IPS DF 19.7 (cell line): Measurements from ENCODE around the gene ARHGAP8.
"Not testable (repeated sequence)": the region's sequence is repeated elsewhere in the genome, so short reads cannot be mapped to it uniquely, and the experiment has no call there.

ENCODE experiments used
- DNase-seq: peaks from one replicate; pipeline ENCODE4 v3.0.0-alpha.2; 2013; ENCODE audit warnings: low read depth, low spot score

Gene ARHGAP8

DNA sequence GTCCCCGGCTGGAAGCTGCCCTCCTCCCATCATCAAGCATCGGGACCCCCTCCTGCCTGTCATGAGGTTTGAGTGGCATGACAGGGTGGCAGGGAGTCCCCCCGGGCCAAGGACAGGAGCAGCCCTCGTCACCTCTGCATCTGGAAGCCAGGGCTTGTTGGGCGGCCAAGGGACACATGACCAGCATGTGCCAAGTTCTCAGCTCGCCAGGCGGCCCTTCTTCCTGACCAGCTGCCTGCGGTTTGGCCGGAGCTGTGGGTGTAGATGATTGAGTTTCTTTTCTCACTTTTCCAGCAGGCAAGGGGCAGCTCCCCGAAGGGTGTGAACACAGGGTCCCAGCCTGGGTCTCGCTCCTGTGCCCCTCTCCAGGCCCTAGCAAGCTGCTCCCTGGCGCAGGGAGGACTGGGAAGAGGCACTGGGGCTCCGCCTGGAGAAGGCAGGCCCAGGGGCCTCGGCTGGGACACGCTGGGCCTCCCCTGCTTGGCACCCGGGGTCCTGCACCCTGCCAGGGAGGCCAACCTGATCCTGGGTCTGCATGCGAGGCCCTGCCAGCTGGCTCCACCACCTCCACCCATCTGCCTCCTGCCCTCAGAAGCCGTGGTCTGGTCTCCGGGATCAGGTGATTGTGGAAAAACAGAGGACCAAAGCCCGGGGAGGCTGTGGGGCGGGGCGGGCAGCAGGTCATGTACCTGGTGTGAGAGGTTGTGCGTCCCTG is 13.4 kb downstream of the ARHGAP8 start:
- no peak for DNase-seq

DNA sequence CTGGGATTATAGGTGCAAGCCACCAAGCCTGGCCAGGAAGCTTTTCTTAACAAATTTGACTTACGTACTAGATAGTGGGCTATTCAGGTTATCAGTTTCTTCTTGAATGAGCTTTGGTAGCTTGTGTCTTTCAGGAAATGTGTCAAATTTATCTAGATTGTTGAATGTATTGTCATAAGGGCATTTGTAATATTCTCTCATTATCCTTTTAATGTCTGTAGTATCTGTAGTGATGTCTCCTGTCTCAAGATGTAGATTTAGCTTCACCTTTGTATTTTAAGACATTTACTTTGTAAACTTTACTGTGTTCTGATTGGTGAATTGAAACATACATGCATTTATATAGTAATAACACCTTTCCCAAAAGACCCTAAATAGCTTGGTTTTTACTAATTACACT is 20.7 kb downstream of the ARHGAP8 start:
- DNase-seq: no peak

GRCh38 chr22:44775862-44776261 is 23.5 kb downstream of the ARHGAP8 start:
- no peak for DNase-seq

DNA sequence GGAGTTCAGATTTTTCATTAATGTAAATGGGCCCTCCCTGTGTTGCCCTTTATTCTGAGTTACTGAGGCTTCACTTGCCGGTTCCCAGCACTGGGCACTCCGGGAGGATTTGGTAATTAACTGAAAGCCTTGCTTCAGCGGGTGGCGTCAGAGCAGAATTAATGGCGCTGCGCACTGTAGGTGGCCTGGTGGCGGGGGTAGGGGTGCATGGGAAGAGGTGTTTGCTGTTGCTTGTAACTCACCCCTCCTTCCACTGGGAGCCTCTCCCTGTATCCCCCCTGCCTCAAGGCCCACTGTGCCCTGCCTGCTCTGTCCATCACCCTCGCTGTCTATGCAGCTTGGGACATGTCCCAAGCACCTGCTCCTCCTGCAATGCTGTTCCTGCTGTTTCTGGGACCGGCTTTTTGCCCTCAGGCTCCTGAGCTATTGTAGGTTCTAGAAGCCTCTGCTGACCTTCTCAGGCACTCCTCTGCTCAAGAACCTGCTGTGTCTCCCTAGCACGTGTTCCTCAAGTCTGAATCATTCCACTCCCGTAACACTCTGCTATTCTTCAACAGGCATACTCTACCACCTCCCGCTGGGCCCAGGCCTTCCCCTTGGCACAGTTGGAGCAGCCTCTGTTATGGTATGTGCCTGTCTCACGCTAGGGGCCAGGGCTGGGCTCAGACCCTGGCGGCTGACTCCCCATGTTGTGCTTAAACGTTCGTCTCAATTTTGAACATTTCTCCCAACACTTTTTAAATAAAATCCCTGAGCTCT is 24.4 kb downstream of the ARHGAP8 start:
- DNase-seq: no peak

- no peak for DNase-seq
Observed at GRCh38 chr22:44777364-44777755, 25.0 kb downstream of the ARHGAP8 start.

DNA sequence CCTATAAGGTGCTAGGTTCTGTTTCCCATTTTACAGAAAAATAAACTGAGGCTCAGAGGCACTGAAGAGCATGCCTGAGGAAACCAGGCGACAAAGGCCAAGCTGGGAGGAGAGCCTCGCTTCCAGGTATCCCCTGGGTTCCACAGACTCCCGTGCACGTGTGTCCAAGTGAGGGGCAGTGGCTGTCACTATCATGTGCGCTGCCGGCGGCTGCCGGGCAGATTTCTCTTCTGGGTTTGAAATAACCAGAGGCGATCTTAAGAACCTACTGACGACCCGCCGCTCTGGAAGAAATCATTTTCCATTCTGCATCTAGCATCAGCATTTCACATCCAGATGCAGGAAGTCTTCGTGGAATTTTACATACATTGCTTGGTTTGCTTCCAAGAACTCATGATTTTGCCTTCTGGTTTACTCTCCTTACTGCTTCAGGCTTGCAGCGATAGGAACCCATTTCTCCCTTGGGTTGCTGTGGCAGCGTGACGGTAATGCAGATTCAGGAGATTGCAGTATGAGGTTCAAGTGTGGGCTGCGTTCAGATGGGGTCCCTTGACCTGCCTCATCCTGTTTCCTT is 28.6 kb downstream of the ARHGAP8 start:
- no peak for DNase-seq

DNA sequence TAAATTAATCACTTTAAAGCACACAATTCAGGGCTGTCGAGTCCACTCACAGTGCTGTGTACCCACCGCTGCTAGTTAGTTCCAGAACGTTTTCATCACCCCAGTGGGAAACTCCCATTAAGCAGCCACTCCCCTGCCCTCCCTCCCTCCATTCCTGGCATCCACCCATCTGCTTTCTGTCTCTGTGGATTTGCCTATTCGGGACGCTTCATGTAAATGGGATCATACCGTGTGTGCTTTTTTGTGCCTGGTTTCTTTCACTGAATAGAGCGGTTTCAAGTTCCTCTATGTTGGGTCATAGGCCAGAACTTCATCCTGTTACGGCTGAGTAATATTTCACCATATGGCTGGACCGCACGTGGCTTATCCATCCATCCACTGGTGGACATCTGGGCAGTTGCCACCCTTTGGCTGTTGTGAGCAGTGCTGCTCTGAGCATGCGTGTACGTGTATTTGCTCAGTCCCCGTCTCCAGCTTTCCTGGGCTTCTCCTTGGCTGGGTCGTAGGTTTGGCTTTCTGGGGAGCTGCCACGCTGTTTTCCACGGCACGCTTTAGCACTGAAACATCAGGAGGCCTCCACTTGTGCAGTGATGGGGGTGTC is 30.1 kb downstream of the ARHGAP8 start:
- DNase-seq: no peak

GRCh38 chr22:44783091-44783490 is 30.7 kb downstream of the ARHGAP8 start:
- no peak for DNase-seq

DNA sequence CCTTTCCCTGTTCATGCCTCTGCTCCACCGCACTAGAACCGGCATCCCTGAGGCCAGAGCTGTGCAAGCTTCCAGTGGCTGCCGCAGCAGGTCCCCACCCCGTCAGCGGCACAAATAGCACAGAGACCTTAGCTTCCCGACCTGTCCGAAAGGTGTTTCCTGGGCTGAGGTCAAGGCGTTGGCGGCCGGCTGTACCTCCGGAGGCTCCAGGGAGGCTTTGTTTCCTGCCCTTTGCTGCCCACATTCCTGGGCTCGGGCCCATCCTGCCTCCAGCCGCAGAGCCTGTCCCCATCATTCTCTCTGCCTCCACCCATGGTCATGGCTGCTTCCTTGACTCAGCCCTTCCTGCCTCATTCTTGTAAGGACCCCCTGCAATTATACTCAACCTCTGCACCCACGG is 31.2 kb downstream of the ARHGAP8 start:
- no peak for DNase-seq

GRCh38 chr22:44786136-44786535 is 33.8 kb downstream of the ARHGAP8 start:
- no peak for DNase-seq

- no peak for DNase-seq
Observed at GRCh38 chr22:44786610-44787009, 34.2 kb downstream of the ARHGAP8 start.

DNA sequence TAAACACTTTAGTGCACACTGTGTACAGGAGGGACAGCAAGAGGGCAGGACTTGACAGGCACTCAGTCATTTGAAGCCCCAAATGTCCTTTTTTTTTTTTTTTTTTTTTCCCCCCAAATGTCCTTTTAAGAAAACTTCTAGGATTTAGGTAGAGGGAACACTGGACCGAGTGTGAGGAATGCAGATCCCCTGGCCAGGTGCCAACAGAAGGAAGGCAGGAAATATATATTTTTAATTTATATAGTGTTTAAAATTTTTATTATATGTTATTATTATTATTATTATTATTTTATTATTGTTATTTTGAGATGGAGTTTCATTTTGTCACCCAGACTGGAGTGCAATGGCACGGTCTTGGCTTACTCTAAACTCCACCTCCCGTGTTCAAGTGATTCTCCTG is 35.5 kb downstream of the ARHGAP8 start:
- DNase-seq: no peak

GRCh38 chr22:44793106-44793505 is 40.7 kb downstream of the ARHGAP8 start:
- DNase-seq: no peak

DNA sequence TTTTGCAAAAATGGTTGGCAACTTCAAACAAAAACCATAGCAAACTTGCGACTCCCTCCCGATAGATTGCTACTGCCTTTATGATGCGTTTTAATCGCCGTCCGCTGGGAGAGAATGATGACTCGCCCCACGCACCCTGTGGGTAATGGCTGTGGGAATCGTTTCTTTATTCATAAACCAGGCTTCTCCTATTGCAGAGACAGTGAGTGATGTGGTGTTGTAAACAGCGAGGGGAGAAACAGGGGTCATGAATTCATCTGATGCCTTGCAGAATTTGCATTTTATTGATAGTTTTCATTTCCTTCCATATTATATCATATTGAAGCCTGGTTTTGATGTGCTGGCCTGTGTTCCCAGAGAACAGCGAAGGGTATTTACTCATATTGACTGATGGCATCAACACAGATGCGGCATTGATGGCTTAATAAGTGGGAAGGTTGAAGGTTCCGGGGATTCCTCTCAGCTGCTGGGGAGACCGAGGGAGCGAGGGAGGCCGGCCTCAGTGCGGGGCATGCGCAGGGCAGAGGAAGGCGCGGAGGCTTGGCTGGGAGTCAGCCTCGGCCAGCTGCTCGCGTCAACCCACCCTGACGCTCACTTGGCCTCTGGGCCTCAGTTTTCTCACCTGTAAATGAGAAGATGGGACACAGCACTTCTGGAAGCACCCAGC is 41.3 kb downstream of the ARHGAP8 start:
- no peak for DNase-seq

- DNase-seq: no peak
Observed at GRCh38 chr22:44795701-44796630, 43.6 kb downstream of the ARHGAP8 start.

DNA sequence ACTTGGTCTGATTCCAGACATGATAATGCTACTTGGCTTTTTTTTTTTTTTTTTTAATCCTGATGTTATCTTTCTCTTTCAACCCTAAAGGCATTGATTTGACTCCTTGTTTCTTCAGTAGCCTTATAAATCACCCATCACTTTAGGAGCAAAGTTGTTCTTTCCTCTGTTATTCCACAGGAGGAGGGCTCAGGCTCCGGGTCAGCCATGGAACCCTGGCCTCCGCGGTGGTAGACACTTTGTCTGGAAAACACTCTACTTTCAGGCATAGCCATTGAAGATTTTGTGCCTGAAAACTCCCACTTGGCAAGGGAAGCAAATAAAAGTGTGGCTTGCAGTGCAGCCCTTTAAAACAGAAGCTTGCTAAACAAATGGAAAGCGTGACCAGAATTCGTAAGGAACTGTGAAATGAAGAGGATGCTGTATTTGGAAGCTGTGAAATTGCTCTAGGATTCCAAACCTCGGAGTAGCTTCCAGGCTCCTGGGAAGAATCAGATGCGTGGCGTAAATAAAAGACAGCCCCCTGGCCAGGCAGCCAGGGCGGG is 44.9 kb downstream of the ARHGAP8 start:
- DNase-seq: no peak

GRCh38 chr22:44799077-44799945 is 46.9 kb downstream of the ARHGAP8 start:
- no peak for DNase-seq

- not testable (repeated sequence) for DNase-seq
Observed at GRCh38 chr22:44799946-44800634, 47.7 kb downstream of the ARHGAP8 start.

DNA sequence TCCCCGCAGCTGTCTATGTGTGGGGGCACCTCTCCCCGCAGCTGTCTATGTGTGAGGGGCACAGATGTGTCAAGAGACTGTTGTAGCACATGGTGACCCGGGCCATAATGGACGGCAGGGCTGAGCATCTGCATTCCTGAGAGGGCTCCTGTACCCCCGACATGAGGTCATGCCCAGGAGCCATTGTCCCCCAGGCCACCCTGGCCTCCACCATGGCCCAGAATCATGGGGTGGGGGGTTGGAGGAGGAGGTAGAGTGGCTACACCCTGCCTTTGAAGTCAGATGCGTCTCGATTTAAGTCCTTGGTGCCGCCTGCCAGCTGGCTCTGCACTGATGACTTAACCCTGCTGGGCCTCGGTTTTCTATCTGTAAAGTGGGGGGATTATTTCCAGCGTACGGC is 49.1 kb downstream of the ARHGAP8 start:
- DNase-seq: no peak
